ENCODE data around the gene ANKRD42.

DNA sequence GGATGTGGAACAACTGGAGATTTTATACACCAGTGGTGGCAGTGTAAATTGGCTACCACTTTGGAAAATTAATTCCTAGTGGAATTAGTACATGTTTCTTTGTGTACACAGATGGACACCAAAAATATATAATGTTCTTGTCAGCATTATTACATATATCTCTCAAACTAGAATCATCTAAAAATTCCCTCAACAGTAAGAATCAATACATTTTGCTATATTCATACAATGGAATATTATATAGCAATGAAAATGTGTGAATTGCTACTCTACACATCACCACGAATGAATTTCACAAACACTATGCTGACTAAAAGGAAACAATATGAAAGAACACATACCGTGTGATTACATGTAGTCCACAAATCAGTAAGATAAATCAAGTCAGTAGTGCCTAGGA lies 58.8 kb downstream of the ANKRD42 start:
- TF ChIP-seq CTCF (IDR thresholded peaks at IDR 0.05) (no peak), E2F1 (CRISPR knock-in tag; IDR thresholded peaks at IDR 0.05) (no peak), FOXJ3 (CRISPR knock-in tag; IDR thresholded peaks at IDR 0.05; ENCODE audit: borderline replicate concordance) (no peak), JUN (CRISPR knock-in tag; IDR thresholded peaks at IDR 0.05) (no peak), ETV6 (CRISPR knock-in tag; IDR thresholded peaks at IDR 0.05) (no peak), CREM (CRISPR knock-in tag; IDR thresholded peaks at IDR 0.05) (no peak), USF2 (CRISPR knock-in tag; IDR thresholded peaks at IDR 0.05) (no peak), ZNF121 (CRISPR knock-in tag; IDR thresholded peaks at IDR 0.05) (no peak), NFYB (CRISPR knock-in tag; conservative IDR thresholded peaks at IDR 0.05; ENCODE audit: low read depth) (no peak), SP1 (CRISPR knock-in tag; conservative IDR thresholded peaks at IDR 0.05) (no peak)
- TF ChIP-seq, protein P1, sequence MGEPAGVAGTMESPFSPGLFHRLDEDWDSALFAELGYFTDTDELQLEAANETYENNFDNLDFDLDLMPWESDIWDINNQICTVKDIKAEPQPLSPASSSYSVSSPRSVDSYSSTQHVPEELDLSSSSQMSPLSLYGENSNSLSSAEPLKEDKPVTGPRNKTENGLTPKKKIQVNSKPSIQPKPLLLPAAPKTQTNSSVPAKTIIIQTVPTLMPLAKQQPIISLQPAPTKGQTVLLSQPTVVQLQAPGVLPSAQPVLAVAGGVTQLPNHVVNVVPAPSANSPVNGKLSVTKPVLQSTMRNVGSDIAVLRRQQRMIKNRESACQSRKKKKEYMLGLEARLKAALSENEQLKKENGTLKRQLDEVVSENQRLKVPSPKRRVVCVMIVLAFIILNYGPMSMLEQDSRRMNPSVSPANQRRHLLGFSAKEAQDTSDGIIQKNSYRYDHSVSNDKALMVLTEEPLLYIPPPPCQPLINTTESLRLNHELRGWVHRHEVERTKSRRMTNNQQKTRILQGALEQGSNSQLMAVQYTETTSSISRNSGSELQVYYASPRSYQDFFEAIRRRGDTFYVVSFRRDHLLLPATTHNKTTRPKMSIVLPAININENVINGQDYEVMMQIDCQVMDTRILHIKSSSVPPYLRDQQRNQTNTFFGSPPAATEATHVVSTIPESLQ (CRISPR knock-in tag; IDR thresholded peaks at IDR 0.05): no peak

All from WTC11 (cell line).